Heart right ventricle (tissue), 16 donors: ENCODE measurements around the gene ACER1. TPM values are rescaled to one million over a fixed set of nuclear protein-coding genes. Genes with fewer than 3 reads are reported as not detected.
A peak's percentile ranks its signal among the peaks of the same experiment; 100 is the strongest.
"Not testable (repeated sequence)": the region's sequence is repeated elsewhere in the genome, so short reads cannot be mapped to it uniquely, and the experiment has no call there.

Experiments
- ATAC-seq, 8 donors: fragments of 200-7000 bp; cut with Tn5 transposase; one replicate each; pipeline ENCODE4 v1.9.1; 2020; ENCODE audit warnings: mild to moderate bottlenecking in 8 of 8, moderate library complexity in 8 of 8, moderate number of reproducible peaks in 1 of 8
- DNase-seq, 2 donors: peaks; one replicate each; pipeline ENCODE4 v3.0.0-alpha.2; 2020
- H3K27ac ChIP-seq, 10 donors: fragments of 200-600 bp; sonication (generic) in 2 of 10; one replicate each; pipeline versions ENCODE4 v1.5.0 to v1.8.0; 2020 to 2022; ENCODE audit warnings: mild to moderate bottlenecking in 3 of 10
- H3K27me3 ChIP-seq, 7 donors: fragments of 200-600 bp; one replicate each; pipeline ENCODE4 v1.8.0; 2021 to 2022; ENCODE audit warnings: mild to moderate bottlenecking in 2 of 7
- H3K36me3 ChIP-seq, 9 donors: fragments of 200-600 bp; sonication (generic) in 1 of 9; one replicate each; pipeline versions ENCODE4 v1.5.0 to v1.8.0; 2020 to 2022; ENCODE audit warnings: mild to moderate bottlenecking in 2 of 9
- H3K4me1 ChIP-seq, 9 donors: fragments of 200-600 bp; sonication (generic) in 1 of 9; one replicate each; pipeline versions ENCODE4 v1.5.0 to v1.8.0; 2020 to 2022; ENCODE audit warnings: mild to moderate bottlenecking in 4 of 9
- H3K4me3 ChIP-seq, 10 donors: fragments of 200-600 bp; sonication (generic) in 2 of 10; one replicate each; pipeline versions ENCODE4 v1.5.0 to v1.8.0; 2020 to 2022; ENCODE audit warnings: mild to moderate bottlenecking in 7 of 10, moderate library complexity in 2 of 10
- H3K9me3 ChIP-seq, 11 donors: fragments of 200-600 bp in 10 of 11; sonication (generic) in 2 of 11; one replicate each; pipeline versions ENCODE4 v1.5.0 to v1.8.0; 2013 to 2022; ENCODE audit warnings: mild to moderate bottlenecking in 2 of 11, control low read depth in 1 of 11, moderate library complexity in 1 of 11
- CTCF ChIP-seq, 9 donors: fragments of 200-600 bp; sonication (generic) in 2 of 9; IDR thresholded peaks; one replicate each; pipeline versions ENCODE4 v1.5.0 to v1.8.0; 2021 to 2022; ENCODE audit warnings: antibody characterized with exemption in 9 of 9, mild to moderate bottlenecking in 5 of 9, moderate library complexity in 1 of 9
- WGBS, 2 donors: extraction: QIAGEN DNeasy Blood & Tissue Kit; methylation state at CpG; one replicate each; pipeline ENCODE4 v1.1.7; 2013; ENCODE audit warnings: inconsistent platforms in 1 of 2; 5-methylcytosine and 5-hydroxymethylcytosine counted together
- intact Hi-C, 10 donors: fragments of 100-400 bp; cut with DNase I; formaldehyde crosslinking; loops; one replicate each; pipeline versions ENCODE4 v1.11.1 to v1.14.2; 2022
- polyA plus RNA-seq, 2 donors: library from polyadenylated mRNA; stranded (reverse); fragments of 200-250 nt; gene quantifications; one replicate each; pipeline ENCODE4 v1.2.3, GENCODE V29; 2013
- total RNA-seq, 10 donors: library from RNA; stranded (reverse); fragmentation: NEBNext Ultra II Directional in 3 of 10; extraction: Animal tissue kit (Norgen Biotek cat#: 25700) in 3 of 10; gene quantifications; one replicate each; pipeline versions ENCODE4 v1.2.1 to v1.2.4, GENCODE V29; 2021 to 2023
- donor health status: Arrhythmogenic right ventricular cardiomyopathy.
- donor health status: ischemic (EF 13 %, LVEDD 7.1; RV severe dilation, severe dysfunction).
- donor health status: healthy with polysubstance abuse.
- donor health status: DM: no; HTN: yes; CAD: no.
- donor health status: DM: no; HTN: no; CAD: no.
- donor health status: ischemic (EF 25% LVEDD 6.9; RV normal size, moderate dysfunction).
- donor health status: ischemic (EF 25% LVEDD 5.7; RV mildly dilated, moderate dysfunction).
- donor health status: healthy.
- donor health status: DM: yes; HTN: yes; CAD: no.
- donor health status: Ischemic cardiomyopathy.
- donor health status: ischemic (EF 35%, LVEDD 5.7; RV mildly dilated, moderate dysfunction).
- donor health status: nonischemic (EF 11% LVEDD 7.7; RV severe dilation, severe dysfunction).
- donor health status: DM: yes; HTN: yes; CAD: no.
- donor health status: PGD.
- donor health status: ischemic (EF 29% LVEDD 5.4; RV normal size, mild dysfunction).
- donor health status: nonischemic (EF 23%, LVEDD 6.1; RV moderate dilation, normal function).

The ACER1 gene
- total and polyA plus RNA-seq, 12 donors = not detected

- WGBS, 2 donors = 59 to 69% methylated on average over 4 of the region's 4 CpGs
- no peak for ATAC-seq
Observed at GRCh38 chr19:6354098-6354674, 20.8 kb upstream of the ACER1 start.

GRCh38 chr19:6352381-6353165 lies 19.2 kb upstream of the ACER1 start:
- H3K36me3 ChIP-seq = no peaks in the 10 kb centered on the region
- no peak for ATAC-seq
- no peaks in the 10 kb centered on the region for H3K27me3 ChIP-seq

More at GRCh38 chr19:6354098-6354674, 20.8 kb upstream of the ACER1 start:
- Histone ChIP-seq H3K36me3 (no peaks in the 10 kb centered on the region), H3K27me3 (no peaks in the 10 kb centered on the region), H3K27ac (no peak overlapping the region), H3K4me3 (no peak overlapping the region), H3K4me1 (no peaks in the 10 kb centered on the region), H3K9me3 (peaks cover 0 to 7% (median 0%) of the 10 kb centered on the region in 11 donors)
- TF ChIP-seq CTCF (IDR thresholded peaks at IDR 0.05) = peak in 8 of 9 donors; percentile 7 to 55 (median 44)
- intact Hi-C loops = no loop called here
- no peak for DNase-seq

GRCh38 chr19:6350688-6351087 lies 17.3 kb upstream of the ACER1 start:
- ATAC-seq = no peak
- H3K4me1 ChIP-seq = no peaks in the 10 kb centered on the region
- 81 to 82% methylated on average over 2 of the region's 2 CpGs for WGBS, 2 donors
- intact Hi-C loops = no loop called here
- no peak for TF ChIP-seq CTCF (IDR thresholded peaks at IDR 0.05)
- no peaks in the 10 kb centered on the region for H3K27me3 ChIP-seq
- no peak overlapping the region for H3K4me3 ChIP-seq
- peaks cover 0 to 7% (median 0%) of the 10 kb centered on the region in 11 donors for H3K9me3 ChIP-seq
- no peak overlapping the region for H3K27ac ChIP-seq
- no peaks in the 10 kb centered on the region for H3K36me3 ChIP-seq
- DNase-seq = no peak

More at GRCh38 chr19:6352381-6353165, 19.2 kb upstream of the ACER1 start:
- TF ChIP-seq CTCF (IDR thresholded peaks at IDR 0.05) = no peak
- 94 to 98% methylated on average over 2 of the region's 2 CpGs for WGBS, 2 donors
- DNase-seq = no peak
- no peak overlapping the region for H3K27ac ChIP-seq
- no peak overlapping the region for H3K4me3 ChIP-seq
- H3K9me3 ChIP-seq = peaks cover 0 to 7% (median 0%) of the 10 kb centered on the region in 11 donors
- H3K4me1 ChIP-seq = no peaks in the 10 kb centered on the region
- intact Hi-C loops = no loop called here

- intact Hi-C loops, H3K36me3 ChIP-seq, H3K4me1 ChIP-seq, H3K4me3 ChIP-seq, H3K9me3 ChIP-seq, ATAC-seq, H3K27me3 ChIP-seq, DNase-seq, H3K27ac ChIP-seq: not testable (repeated sequence)
- 78 to 79% methylated on average over 2 of the region's 2 CpGs for WGBS, 2 donors
Observed at GRCh38 chr19:6349271-6349670, 15.9 kb upstream of the ACER1 start.

GRCh38 chr19:6343462-6343861 lies 10.1 kb upstream of the ACER1 start:
- ATAC-seq = no peak

More at GRCh38 chr19:6343462-6343861, 10.1 kb upstream of the ACER1 start:
- H3K4me3 ChIP-seq = no peak overlapping the region
- no peak for DNase-seq
- WGBS, 2 donors = 91 to 92% methylated on average over 1 of the region's 1 CpG
- H3K9me3 ChIP-seq = peaks cover 0 to 6% (median 0%) of the 10 kb centered on the region in 11 donors
- H3K27ac ChIP-seq = no peak overlapping the region
- H3K4me1 ChIP-seq = no peaks in the 10 kb centered on the region
- TF ChIP-seq CTCF (IDR thresholded peaks at IDR 0.05) = no peak
- H3K36me3 ChIP-seq = no peaks in the 10 kb centered on the region
- intact Hi-C loops = no loop called here
- peaks cover 0 to 13% (median 0%) of the 10 kb centered on the region in 7 donors for H3K27me3 ChIP-seq
